Calu3 (cell line): ENCODE measurements around the gene PODXL2. TPM values are rescaled to one million over a fixed set of nuclear protein-coding genes. Genes with fewer than 3 reads are reported as not detected.

Source experiments
- BruUV-seq: library from RNA; stranded (reverse); fragments of 400-500 nt; replicated peaks from 2 replicates; lab custom pipeline; 2021; lab: Mats Ljungman, UMichigan
- CTCF ChIA-PET: fragments of 300-600 bp; sonication (Branson Sonifier 250); formaldehyde crosslinking; loops from one replicate; lab custom pipeline; 2022; ENCODE audit warnings: antibody characterized with exemption; lab: Charles Lee
- DNase-seq: peaks from one replicate; pipeline ENCODE4 v3.0.0; 2022
- H3K27ac Mint-ChIP-seq: one replicate; pipeline ENCODE4 v1.8.0; 2022; ENCODE audit warnings: mixed read lengths; ENCODE audit not compliant: unreplicated experiment
- H3K27me3 Mint-ChIP-seq: one replicate; pipeline ENCODE4 v1.8.0; 2022; ENCODE audit warnings: mixed read lengths; ENCODE audit not compliant: unreplicated experiment
- H3K36me3 Mint-ChIP-seq: one replicate; pipeline ENCODE4 v1.8.0; 2022; ENCODE audit warnings: mild to moderate bottlenecking, moderate library complexity, mixed read lengths; ENCODE audit not compliant: insufficient read depth, unreplicated experiment
- H3K4me1 Mint-ChIP-seq: one replicate; pipeline ENCODE4 v1.8.0; 2022; ENCODE audit warnings: mild to moderate bottlenecking, low read depth, mixed read lengths; ENCODE audit not compliant: unreplicated experiment
- H3K4me3 Mint-ChIP-seq: one replicate; pipeline ENCODE4 v1.8.0; 2022; ENCODE audit warnings: mild to moderate bottlenecking, low read depth, moderate library complexity, mixed read lengths; ENCODE audit not compliant: unreplicated experiment
- H3K9me3 Mint-ChIP-seq: one replicate; pipeline ENCODE4 v1.8.0; 2022; ENCODE audit warnings: low read depth, mixed read lengths; ENCODE audit not compliant: unreplicated experiment
- intact Hi-C: fragments of 100-400 bp; cut with micrococcal nuclease; formaldehyde crosslinking; loops from one replicate; pipeline ENCODE4 v1.10.0; 2022; ENCODE audit not compliant: unreplicated experiment
- total RNA-seq: library from RNA; stranded (reverse); gene quantifications from 2 replicates; pipeline ENCODE4 v1.2.3, GENCODE V29; 2022
- TF ChIP-seq, protein P1 (sequence below): fragments of 200-600 bp; IDR thresholded peaks from one replicate; pipeline ENCODE4 v1.8.0; 2022; ENCODE audit warnings: antibody characterized with exemption; ENCODE audit not compliant: unreplicated experiment

The PODXL2 gene
- total RNA-seq, 1 experiment from 2014 or later = 36.1 TPM

GRCh38 chr3:127684871-127685707 is 56.1 kb downstream of the PODXL2 start:
- Mint-ChIP-seq H3K27ac (no peak overlapping the region), H3K27me3 (no peaks in the 10 kb centered on the region), H3K4me1 (no peaks in the 10 kb centered on the region), H3K36me3 (no peaks in the 10 kb centered on the region), H3K4me3 (no peak overlapping the region), H3K9me3 (no peaks in the 10 kb centered on the region)
- no TSS peak for BruUV-seq
- intact Hi-C loops = no loop called here
- TF ChIP-seq, protein P1, sequence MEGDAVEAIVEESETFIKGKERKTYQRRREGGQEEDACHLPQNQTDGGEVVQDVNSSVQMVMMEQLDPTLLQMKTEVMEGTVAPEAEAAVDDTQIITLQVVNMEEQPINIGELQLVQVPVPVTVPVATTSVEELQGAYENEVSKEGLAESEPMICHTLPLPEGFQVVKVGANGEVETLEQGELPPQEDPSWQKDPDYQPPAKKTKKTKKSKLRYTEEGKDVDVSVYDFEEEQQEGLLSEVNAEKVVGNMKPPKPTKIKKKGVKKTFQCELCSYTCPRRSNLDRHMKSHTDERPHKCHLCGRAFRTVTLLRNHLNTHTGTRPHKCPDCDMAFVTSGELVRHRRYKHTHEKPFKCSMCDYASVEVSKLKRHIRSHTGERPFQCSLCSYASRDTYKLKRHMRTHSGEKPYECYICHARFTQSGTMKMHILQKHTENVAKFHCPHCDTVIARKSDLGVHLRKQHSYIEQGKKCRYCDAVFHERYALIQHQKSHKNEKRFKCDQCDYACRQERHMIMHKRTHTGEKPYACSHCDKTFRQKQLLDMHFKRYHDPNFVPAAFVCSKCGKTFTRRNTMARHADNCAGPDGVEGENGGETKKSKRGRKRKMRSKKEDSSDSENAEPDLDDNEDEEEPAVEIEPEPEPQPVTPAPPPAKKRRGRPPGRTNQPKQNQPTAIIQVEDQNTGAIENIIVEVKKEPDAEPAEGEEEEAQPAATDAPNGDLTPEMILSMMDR = no peak
- no peak for DNase-seq
- CTCF ChIA-PET = interaction anchor here (0.6 to 1.9 kb wide), 2 partner anchors 9 to 421 kb away, joined by 3 to 8 read pairs; no protein-coding TSS in a partner anchor

GRCh38 chr3:127685708-127686511 is 56.9 kb downstream of the PODXL2 start:
- Mint-ChIP-seq H3K4me1 (no peaks in the 10 kb centered on the region), H3K27me3 (no peaks in the 10 kb centered on the region), H3K27ac (no peak overlapping the region), H3K4me3 (no peak overlapping the region), H3K9me3 (no peaks in the 10 kb centered on the region), H3K36me3 (no peaks in the 10 kb centered on the region)
- no peak for DNase-seq
- TF ChIP-seq, protein P1 = no peak
- no TSS peak for BruUV-seq
- CTCF ChIA-PET = interaction anchor here (0.6 kb wide), 1 partner anchor 420 kb away, joined by 3 read pairs; no protein-coding TSS in a partner anchor
- intact Hi-C loops = no loop called here

- TF ChIP-seq, protein P1 = no peak
- Mint-ChIP-seq H3K9me3 (no peaks in the 10 kb centered on the region), H3K27ac (no peak overlapping the region), H3K27me3 (no peaks in the 10 kb centered on the region), H3K4me1 (no peaks in the 10 kb centered on the region), H3K4me3 (no peak overlapping the region), H3K36me3 (no peaks in the 10 kb centered on the region)
- CTCF ChIA-PET = no interaction called here
- BruUV-seq = no TSS peak
- no peak for DNase-seq
- intact Hi-C loops = no loop called here
These were observed 57.5 kb downstream of the PODXL2 start for GRCh38 chr3:127686512-127686894.

- H3K4me1 Mint-ChIP-seq = no peaks in the 10 kb centered on the region
- TF ChIP-seq, protein P1 = no peak
- BruUV-seq = no TSS peak
- no peaks in the 10 kb centered on the region for H3K36me3 Mint-ChIP-seq
- CTCF ChIA-PET = no interaction called here
- no peak for DNase-seq
- no peak overlapping the region for H3K4me3 Mint-ChIP-seq
- H3K9me3 Mint-ChIP-seq = no peaks in the 10 kb centered on the region
- H3K27ac Mint-ChIP-seq = no peak overlapping the region
- intact Hi-C loops = no loop called here
- no peaks in the 10 kb centered on the region for H3K27me3 Mint-ChIP-seq
These were observed 58.3 kb downstream of the PODXL2 start for GRCh38 chr3:127687228-127687737.
